ELF-1 (cell line): ENCODE results near the gene DCTD.

Experiments
- DNase-seq: peaks from one replicate; pipeline ENCODE4 v3.0.0-alpha.2; 2016; ENCODE audit warnings: low read depth, low spot score

The DCTD gene

GRCh38 chr4:182893047-182893446 is 24.1 kb downstream of the DCTD start:
- no peak for DNase-seq

- DNase-seq = no peak
Measured at GRCh38 chr4:182890202-182890601, 27.0 kb downstream of the DCTD start.

GRCh38 chr4:182888891-182889290 is 28.3 kb downstream of the DCTD start:
- no peak for DNase-seq

- DNase-seq = no peak
Measured at GRCh38 chr4:182886768-182887167, 30.4 kb downstream of the DCTD start.

GRCh38 chr4:182886205-182886604 is 31.0 kb downstream of the DCTD start:
- no peak for DNase-seq

- no peak for DNase-seq
Measured at GRCh38 chr4:182885738-182886077, 31.5 kb downstream of the DCTD start.

GRCh38 chr4:182885022-182885737 is 32.0 kb downstream of the DCTD start:
- no peak for DNase-seq

- no peak for DNase-seq
Measured at GRCh38 chr4:182884040-182884439, 33.1 kb downstream of the DCTD start.

GRCh38 chr4:182883351-182883750 is 33.8 kb downstream of the DCTD start:
- no peak for DNase-seq

- no peak for DNase-seq
Measured at GRCh38 chr4:182881914-182882313, 35.3 kb downstream of the DCTD start.

GRCh38 chr4:182880387-182881356 is 36.5 kb downstream of the DCTD start:
- no peak for DNase-seq

GRCh38 chr4:182879913-182880312 is 37.3 kb downstream of the DCTD start:
- no peak for DNase-seq

- no peak for DNase-seq
Measured at GRCh38 chr4:182878633-182879495, 38.3 kb downstream of the DCTD start.

- DNase-seq = no peak
Measured at GRCh38 chr4:182877326-182877883, 39.8 kb downstream of the DCTD start.

- DNase-seq = no peak
Measured at GRCh38 chr4:182876427-182876826, 40.8 kb downstream of the DCTD start.

GRCh38 chr4:182875453-182876405 is 41.5 kb downstream of the DCTD start:
- DNase-seq = no peak

- no peak for DNase-seq
Measured at GRCh38 chr4:182874797-182875345, 42.3 kb downstream of the DCTD start.

GRCh38 chr4:182874304-182874751 is 42.9 kb downstream of the DCTD start:
- no peak for DNase-seq

GRCh38 chr4:182873726-182874125 is 43.5 kb downstream of the DCTD start:
- no peak for DNase-seq

- DNase-seq = no peak
Measured at GRCh38 chr4:182873289-182873688, 43.9 kb downstream of the DCTD start.
